Ovary (tissue), 9 donors: Measurements from ENCODE around the gene GLTPD2. TPM values are rescaled to one million over a fixed set of nuclear protein-coding genes. Genes with fewer than 3 reads are reported as not detected.

Source experiments
- DNase-seq, 5 donors: peaks; one replicate each; pipeline ENCODE4 v3.0.0-alpha.2; 2019 to 2020
- H3K27ac ChIP-seq, 2 donors: fragments of 200-600 bp; one replicate each; pipeline versions ENCODE4 v1.5.1 to v1.8.0; 2019 to 2022
- H3K27me3 ChIP-seq: fragments of 200-600 bp; one replicate; pipeline ENCODE4 v1.8.0; 2022
- H3K36me3 ChIP-seq: fragments of 200-600 bp; sonication (generic); one replicate; pipeline ENCODE4 v1.5.1; 2019
- H3K4me1 ChIP-seq: one replicate; pipeline ENCODE4 v1.8.1; 2013; ENCODE audit warnings: mild to moderate bottlenecking, moderate library complexity; ENCODE audit not compliant: insufficient read depth
- H3K4me3 ChIP-seq: fragments of 200-600 bp; sonication (generic); one replicate; pipeline ENCODE4 v1.5.1; 2017
- H3K9me3 ChIP-seq, 2 donors: fragments of 200-600 bp in 1 of 2; sonication (generic) in 1 of 2; one replicate each; pipeline versions ENCODE4 v1.5.1 to v1.8.1; 2013 to 2019; ENCODE audit warnings: mild to moderate bottlenecking in 1 of 2, moderate library complexity in 1 of 2
- EP300 ChIP-seq: sonication (generic); formaldehyde crosslinking; IDR thresholded peaks from one replicate; pipeline ENCODE4 v1.6.1; 2017; ENCODE audit warnings: antibody characterized with exemption
- POLR2A ChIP-seq: fragments of 450-650 bp; IDR thresholded peaks from one replicate; pipeline ENCODE4 v1.6.1; 2017; ENCODE audit warnings: antibody characterized with exemption, mild to moderate bottlenecking, moderate library complexity
- WGBS, 3 donors: extraction: QIAGEN DNeasy Blood & Tissue Kit in 1 of 3; methylation state at CpG; one replicate each; pipeline versions ENCODE4 v1.1.5 to v1.1.7; 2013 to 2017; 5-methylcytosine and 5-hydroxymethylcytosine counted together
- intact Hi-C, 4 donors: fragments of 100-400 bp; cut with DNase I; formaldehyde crosslinking; loops; one replicate each; pipeline versions ENCODE4 v1.11.0 to v1.15.1; 2022 to 2023
- polyA plus RNA-seq, 2 donors: library from polyadenylated mRNA; stranded (reverse); fragments of 200-250 nt in 1 of 2; fragments of 350-450 nt in 1 of 2; fragmentation: Illumina TruSeq in 1 of 2; extraction: RNeasy Lipid Tissue Mini Kit (QIAGEN cat#74804) in 1 of 2; gene quantifications; one replicate each; pipeline ENCODE4 v1.2.3, GENCODE V29; 2013 to 2014
- total RNA-seq, 7 donors: library from RNA; depleted of rRNA in 2 of 7; stranded (reverse); fragments of >200 nt in 2 of 7; fragmentation: NEBNext Ultra II Directional in 3 of 7; extraction: Animal tissue kit (Norgen Biotek cat#: 25700) in 3 of 7; gene quantifications; one replicate each; pipeline versions ENCODE4 v1.1.0 to v1.2.4, GENCODE V29; 2016 to 2023
- TF ChIP-seq, protein P1 (sequence below), 3 donors: fragments of 450-650 bp in 2 of 3; fragments of 200-600 bp in 1 of 3; IDR thresholded peaks; one replicate each; pipeline versions ENCODE4 v1.5.1 to v1.8.0; 2016 to 2022; ENCODE audit warnings: antibody characterized with exemption in 3 of 3, mild to moderate bottlenecking in 1 of 3
- donor health status: DM: no; HTN: no; CAD: no; lungs with moderate emphysema.
- donor health status: DM: no; HTN: no; CAD: no.
- donor health status: Bipolar disorder and iron deficiency.
- donor health status: DM: yes; HTN: yes; CAD: no.
- donor health status: DM: no; HTN: no; CAD: no.
- donor health status: DM: yes; HTN: yes; CAD: no.

GLTPD2 gene
- total and polyA plus RNA-seq, 9 donors, result not detected

DNA sequence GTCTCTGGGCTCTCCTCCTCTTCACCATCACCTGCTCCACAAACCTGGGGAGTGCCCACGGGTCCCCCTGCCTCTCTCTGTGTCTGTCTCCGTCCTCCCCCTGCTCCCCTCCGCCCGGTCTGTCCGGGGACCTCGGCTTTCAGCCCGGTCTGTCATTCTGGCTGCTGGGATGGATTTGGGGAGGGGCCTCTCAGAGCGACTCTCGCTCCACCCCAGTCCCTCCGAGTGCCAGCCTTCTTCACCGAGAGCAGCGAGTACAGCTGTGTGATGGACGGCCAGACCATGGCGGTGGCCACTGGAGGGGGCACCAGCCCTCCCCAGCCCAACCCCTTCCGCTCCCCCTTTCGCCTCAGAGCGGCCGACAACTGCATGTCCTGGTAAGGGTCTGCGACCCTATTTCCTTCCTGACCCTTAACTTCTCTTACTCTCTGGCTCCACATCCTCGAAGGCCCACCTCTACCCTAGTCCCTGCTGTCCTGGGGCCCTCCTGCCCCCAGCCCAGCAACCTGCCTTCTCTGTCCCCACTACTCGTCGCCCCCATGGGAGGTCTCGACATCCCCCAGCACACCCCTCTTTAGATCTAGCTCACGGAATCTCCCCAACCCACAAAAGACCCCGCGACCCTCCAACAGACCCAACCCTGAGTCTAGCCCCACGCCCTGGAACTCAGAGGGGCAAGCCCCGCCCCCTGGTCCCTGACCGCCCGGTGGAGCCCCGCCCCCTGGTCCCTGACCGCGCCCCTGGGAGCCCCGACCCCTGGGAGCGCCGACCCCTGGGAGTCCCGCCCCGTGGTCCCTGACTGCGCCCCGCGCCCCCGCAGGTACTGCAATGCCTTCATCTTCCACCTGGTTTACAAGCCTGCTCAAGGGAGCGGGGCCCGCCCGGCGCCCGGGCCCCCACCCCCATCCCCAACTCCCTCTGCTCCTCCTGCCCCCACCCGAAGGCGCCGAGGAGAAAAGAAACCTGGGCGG is 43.5 kb upstream of the GLTPD2 start:
- no peak for TF ChIP-seq EP300
- TF ChIP-seq, protein P1, sequence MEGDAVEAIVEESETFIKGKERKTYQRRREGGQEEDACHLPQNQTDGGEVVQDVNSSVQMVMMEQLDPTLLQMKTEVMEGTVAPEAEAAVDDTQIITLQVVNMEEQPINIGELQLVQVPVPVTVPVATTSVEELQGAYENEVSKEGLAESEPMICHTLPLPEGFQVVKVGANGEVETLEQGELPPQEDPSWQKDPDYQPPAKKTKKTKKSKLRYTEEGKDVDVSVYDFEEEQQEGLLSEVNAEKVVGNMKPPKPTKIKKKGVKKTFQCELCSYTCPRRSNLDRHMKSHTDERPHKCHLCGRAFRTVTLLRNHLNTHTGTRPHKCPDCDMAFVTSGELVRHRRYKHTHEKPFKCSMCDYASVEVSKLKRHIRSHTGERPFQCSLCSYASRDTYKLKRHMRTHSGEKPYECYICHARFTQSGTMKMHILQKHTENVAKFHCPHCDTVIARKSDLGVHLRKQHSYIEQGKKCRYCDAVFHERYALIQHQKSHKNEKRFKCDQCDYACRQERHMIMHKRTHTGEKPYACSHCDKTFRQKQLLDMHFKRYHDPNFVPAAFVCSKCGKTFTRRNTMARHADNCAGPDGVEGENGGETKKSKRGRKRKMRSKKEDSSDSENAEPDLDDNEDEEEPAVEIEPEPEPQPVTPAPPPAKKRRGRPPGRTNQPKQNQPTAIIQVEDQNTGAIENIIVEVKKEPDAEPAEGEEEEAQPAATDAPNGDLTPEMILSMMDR (IDR thresholded peaks at IDR 0.05), result no peak
- TF ChIP-seq POLR2A, result no peak
- H3K4me1 ChIP-seq, result no peaks in the 10 kb centered on the region
- 6 to 8% (median 6%) methylated on average over 45 to 51 of the region's 51 CpGs for WGBS, 3 donors
- H3K27me3 ChIP-seq, result no peaks in the 10 kb centered on the region
- no peak overlapping the region for H3K27ac ChIP-seq
- intact Hi-C loops, result no loop called here
- no peaks in the 10 kb centered on the region for H3K36me3 ChIP-seq
- no peaks in the 10 kb centered on the region for H3K9me3 ChIP-seq
- DNase-seq, result no peak
- H3K4me3 ChIP-seq, result no peak overlapping the region

DNA sequence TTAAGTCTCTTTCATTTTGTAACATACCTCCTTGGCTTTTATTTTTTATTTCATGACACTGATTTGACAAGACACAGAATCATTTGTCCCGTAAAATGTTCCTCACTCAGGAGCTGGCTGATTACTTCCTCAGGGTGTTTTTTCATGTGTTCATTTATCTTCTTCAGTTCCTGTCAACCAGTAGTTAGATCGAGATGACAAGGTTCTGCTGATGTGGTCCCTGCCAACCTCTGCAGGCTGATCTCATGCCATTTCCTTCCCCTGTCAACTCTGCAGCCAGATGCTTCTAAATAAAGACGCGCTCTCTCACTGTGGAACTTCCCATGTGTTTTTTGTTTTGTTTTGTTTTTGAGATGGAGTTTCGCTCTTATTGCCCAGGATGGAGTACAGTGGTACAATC is 40.9 kb upstream of the GLTPD2 start:
- no peak overlapping the region for H3K4me3 ChIP-seq
- no peaks in the 10 kb centered on the region for H3K27me3 ChIP-seq
- H3K36me3 ChIP-seq, result no peaks in the 10 kb centered on the region
- WGBS, 3 donors, result 46 to 53% (median 46%) methylated on average over 5 of the region's 5 CpGs
- DNase-seq, result no peak
- H3K27ac ChIP-seq, result no peak overlapping the region
- no peaks in the 10 kb centered on the region for H3K4me1 ChIP-seq
- H3K9me3 ChIP-seq, result no peaks in the 10 kb centered on the region
- TF ChIP-seq, protein P1 (IDR thresholded peaks at IDR 0.05), result no peak
- TF ChIP-seq EP300 (no peak), POLR2A (no peak)
- intact Hi-C loops, result no loop called here

DNA sequence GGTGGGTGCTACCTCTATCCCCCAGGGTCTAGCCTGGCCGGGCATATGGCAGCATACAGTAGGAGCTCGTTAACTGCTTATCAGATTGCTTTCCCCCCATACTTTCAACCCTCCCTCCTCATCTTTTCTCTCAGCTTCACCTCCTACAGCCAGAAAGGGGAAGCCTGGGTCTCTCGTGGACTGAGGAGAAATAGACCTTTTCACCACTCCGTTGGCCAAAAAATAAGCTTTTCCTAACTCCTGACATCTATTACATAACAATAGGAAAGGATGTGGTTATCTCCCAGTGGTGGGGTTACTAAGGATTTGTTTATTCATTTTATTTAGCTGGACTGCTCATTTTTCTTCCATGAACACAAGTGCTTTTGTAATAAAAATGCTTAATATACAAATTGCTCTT is 40.1 kb upstream of the GLTPD2 start:
- TF ChIP-seq EP300, result no peak
- no peak for TF ChIP-seq POLR2A
- TF ChIP-seq, protein P1 (IDR thresholded peaks at IDR 0.05), result no peak
- WGBS, 3 donors, result 37 to 49% (median 44%) methylated on average over 4 of the region's 4 CpGs

DNA sequence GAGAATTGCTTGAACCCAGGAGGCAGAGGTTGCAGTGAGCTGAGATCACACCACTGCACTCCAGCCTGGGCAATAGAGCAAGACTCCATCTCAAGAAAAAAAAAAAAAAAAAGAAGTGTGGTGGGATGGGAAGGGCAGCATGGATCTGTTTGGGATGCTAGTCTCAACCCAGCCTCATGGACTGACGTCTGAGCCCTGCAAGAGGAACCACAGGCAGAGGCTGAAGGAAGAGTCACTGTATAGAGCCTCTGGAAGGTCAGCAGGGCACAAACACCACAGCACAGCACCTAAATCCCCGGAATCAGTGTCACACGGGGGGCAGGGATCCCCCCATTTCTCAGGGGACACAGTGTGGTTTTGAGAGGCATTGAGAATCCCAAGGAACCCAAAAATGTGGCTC is 38.2 kb upstream of the GLTPD2 start:
- 30 to 38% (median 34%) methylated on average over 3 of the region's 3 CpGs for WGBS, 3 donors
- TF ChIP-seq POLR2A (no peak), EP300 (no peak)
- TF ChIP-seq, protein P1 (IDR thresholded peaks at IDR 0.05), result no peak
- no peaks in the 10 kb centered on the region for H3K9me3 ChIP-seq
- no peaks in the 10 kb centered on the region for H3K36me3 ChIP-seq
- no peak overlapping the region for H3K27ac ChIP-seq
- intact Hi-C loops, result no loop called here
- H3K4me1 ChIP-seq, result no peaks in the 10 kb centered on the region
- no peak overlapping the region for H3K4me3 ChIP-seq
- H3K27me3 ChIP-seq, result no peaks in the 10 kb centered on the region
- no peak for DNase-seq

More for the DNA sequence above, 40.1 kb upstream of the GLTPD2 start:
- no peak overlapping the region for H3K4me3 ChIP-seq
- H3K27ac ChIP-seq, result no peak overlapping the region
- no peak for DNase-seq
- H3K9me3 ChIP-seq, result no peaks in the 10 kb centered on the region
- no peaks in the 10 kb centered on the region for H3K27me3 ChIP-seq
- intact Hi-C loops, result no loop called here
- H3K36me3 ChIP-seq, result no peaks in the 10 kb centered on the region
- H3K4me1 ChIP-seq, result no peaks in the 10 kb centered on the region
